ENCODE data around the gene MAPK8IP1.

Gene MAPK8IP1

GRCh38 chr11:45926536-45927331 lies 41.3 kb downstream of the MAPK8IP1 start:
- DNase-seq (ENCODE audit: low read depth): no peak

DNA sequence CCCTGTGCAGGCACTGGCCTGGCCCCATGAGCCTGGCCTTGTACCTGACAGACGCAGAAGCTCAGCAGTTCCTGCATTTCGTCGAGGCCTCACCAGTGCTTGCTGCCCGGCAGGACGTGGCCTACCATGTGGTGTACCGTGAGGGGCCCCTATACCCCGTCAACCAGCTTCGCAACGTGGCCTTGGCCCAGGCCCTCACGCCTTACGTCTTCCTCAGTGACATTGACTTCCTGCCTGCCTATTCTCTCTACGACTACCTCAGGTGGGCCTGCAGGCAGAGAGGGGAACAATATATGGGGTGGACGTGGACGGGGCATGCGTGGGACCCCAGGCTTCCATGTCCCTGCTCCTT lies 41.9 kb downstream of the MAPK8IP1 start:
- no peak for DNase-seq (ENCODE audit: low read depth)

DNA sequence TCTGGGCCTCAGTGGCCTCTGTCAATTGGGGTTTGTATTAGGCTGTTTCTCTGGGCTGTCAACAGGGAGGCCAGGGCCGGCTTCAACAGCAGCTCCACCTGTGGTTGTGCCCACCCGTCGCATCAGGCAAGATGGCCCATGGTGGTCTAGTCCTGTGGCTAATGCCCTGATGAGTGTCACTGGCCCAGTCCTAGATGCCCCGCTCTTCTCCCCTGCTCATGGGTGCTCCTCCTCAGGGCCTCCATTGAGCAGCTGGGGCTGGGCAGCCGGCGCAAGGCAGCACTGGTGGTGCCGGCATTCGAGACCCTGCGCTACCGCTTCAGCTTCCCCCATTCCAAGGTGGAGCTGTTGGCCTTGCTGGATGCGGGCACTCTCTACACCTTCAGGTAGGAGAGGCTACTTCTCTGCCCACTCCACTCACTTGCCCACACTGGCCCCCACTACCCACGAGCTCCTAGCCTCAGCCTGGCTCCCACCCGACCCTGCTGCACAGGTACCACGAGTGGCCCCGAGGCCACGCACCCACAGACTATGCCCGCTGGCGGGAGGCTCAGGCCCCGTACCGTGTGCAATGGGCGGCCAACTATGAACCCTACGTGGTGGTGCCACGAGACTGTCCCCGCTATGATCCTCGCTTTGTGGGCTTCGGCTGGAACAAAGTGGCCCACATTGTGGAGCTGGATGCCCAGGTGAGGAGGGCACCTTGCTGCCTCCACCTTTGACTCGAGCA lies 42.4 kb downstream of the MAPK8IP1 start:
- no peak for DNase-seq (ENCODE audit: low read depth)

DNA sequence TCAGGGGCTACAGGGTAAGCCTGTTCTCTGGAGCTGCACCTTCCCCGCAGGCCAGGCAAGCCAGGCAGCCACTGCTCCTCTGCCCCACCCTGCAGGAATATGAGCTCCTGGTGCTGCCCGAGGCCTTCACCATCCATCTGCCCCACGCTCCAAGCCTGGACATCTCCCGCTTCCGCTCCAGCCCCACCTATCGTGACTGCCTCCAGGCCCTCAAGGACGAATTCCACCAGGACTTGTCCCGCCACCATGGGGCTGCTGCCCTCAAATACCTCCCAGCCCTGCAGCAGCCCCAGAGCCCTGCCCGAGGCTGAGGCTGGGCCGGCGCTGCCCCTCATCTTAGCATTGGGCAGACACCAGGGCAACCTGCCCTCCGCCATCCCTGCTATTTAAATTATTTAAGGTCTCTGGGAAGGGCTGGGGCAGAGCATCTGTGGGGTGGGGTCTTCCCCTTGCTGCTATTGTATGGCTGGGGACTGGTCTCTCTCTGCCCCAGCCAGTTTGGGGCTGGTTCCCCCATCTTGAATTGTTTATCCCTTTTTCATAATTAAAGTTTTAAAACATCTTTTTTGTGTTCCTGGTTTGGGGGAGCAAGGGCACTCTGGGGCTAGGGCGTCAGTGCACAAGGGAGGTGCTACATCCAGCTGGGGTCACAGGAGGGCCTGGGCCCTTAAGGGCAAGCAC lies 43.2 kb downstream of the MAPK8IP1 start:
- DNase-seq (ENCODE audit: low read depth): no peak

GRCh38 chr11:45929486-45930030 lies 44.1 kb downstream of the MAPK8IP1 start:
- no peak for DNase-seq (ENCODE audit: low read depth)

- no peak for DNase-seq (ENCODE audit: low read depth)
Observed at GRCh38 chr11:45930031-45930794, 44.8 kb downstream of the MAPK8IP1 start.

GRCh38 chr11:45930951-45931570 lies 45.6 kb downstream of the MAPK8IP1 start:
- DNase-seq (ENCODE audit: low read depth): no peak

- no peak for DNase-seq (ENCODE audit: low read depth)
Observed at GRCh38 chr11:45931739-45932138, 46.3 kb downstream of the MAPK8IP1 start.

DNA sequence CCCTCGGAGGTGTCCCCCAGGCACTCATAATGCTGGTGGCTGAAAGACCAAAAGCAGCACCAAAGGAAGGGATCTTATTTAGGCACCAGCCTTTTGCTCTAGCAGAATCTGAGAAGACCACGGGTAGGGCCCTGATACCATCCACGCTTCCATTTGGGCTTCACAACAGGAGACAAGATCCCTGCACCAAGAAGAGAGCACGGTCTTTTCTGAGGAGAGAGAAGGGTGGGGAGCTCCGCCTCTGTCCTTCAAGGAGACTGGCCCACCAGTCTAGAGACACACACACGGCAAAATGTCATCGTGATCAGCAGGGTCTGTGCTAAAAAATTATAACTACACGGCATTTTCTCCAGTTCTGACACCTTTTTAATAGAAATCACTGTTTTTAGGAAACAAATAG lies 46.8 kb downstream of the MAPK8IP1 start:
- no peak for DNase-seq (ENCODE audit: low read depth)

DNA sequence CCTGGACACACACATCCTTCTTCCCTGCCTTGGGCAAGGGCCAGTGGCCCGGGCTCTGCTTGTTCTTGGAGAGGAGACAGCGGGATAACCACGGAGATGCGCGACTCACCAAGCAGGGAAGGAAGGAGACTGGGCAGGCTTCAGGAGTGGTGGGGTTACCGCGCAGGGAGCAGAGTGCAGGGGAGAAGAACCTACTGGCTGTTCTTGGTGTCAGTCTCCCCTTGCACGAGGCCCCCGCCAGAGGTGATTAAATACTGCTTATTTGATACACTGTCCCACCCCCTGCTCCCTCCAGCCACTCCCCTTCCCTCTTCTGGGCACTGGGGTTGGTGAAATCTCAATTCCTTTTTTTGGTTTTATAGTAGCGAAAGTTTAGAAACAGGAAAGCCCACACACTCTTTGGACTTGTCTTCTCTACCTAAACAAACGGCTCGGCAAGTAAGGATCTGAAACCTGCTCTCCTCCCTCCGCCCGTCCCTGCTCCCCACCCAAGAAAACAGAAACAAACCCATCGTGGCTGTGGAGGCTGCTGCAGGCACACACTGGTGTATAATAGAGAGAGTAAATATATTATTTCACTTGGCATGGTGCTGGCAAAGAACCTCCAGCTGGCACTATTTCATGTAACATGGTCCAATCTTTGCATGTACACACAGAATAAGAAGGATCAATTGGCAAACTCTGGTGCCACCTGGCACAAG lies 47.8 kb downstream of the MAPK8IP1 start:
- DNase-seq (ENCODE audit: low read depth): no peak

- DNase-seq (ENCODE audit: low read depth): no peak
Observed at GRCh38 chr11:45933846-45934579, 48.6 kb downstream of the MAPK8IP1 start.

DNA sequence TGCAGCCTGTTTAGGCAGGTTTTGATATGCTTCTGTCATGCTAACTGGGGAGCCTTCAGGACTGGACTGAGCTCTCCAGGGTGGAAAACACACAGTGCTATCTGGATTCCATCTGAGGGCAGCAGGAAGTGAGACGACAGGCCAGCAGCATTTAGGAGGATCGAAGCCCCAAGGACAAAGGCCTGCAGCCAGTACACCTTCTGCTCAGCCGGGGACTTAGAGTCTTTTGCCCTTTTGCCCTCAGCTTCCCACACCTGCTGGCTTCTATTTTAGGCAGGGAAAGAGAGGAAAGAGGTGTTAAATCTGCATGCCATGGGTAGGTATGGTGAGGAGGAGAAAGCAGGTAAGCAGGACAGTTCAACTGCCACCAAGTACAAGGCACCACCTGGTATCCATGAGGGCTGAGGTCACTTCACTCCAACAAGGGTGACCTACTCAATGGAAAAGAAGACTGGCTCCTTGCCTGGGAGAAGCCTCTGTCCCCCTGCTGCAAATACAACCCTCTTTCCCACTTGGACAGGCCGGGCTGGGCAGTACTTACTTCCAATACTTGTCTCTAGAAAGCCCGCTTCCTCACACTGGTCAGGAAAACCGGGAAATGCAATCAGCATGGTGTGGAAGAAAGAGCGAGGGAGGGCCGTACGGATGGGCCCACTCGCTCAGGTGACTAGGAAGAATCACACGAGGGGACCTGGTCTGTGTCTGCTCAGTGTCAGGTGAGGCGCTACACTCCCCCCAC lies 49.3 kb downstream of the MAPK8IP1 start:
- DNase-seq (ENCODE audit: low read depth): no peak

GRCh38 chr11:45935349-45936064 lies 50.1 kb downstream of the MAPK8IP1 start:
- DNase-seq (ENCODE audit: low read depth): no peak

GRCh38 chr11:45936511-45937054 lies 51.1 kb downstream of the MAPK8IP1 start:
- no peak for DNase-seq (ENCODE audit: low read depth)

- DNase-seq (ENCODE audit: low read depth): no peak
Observed at GRCh38 chr11:45937916-45938315, 52.5 kb downstream of the MAPK8IP1 start.

- DNase-seq (ENCODE audit: low read depth): no peak
Observed at GRCh38 chr11:45939836-45940235, 54.4 kb downstream of the MAPK8IP1 start.

DNA sequence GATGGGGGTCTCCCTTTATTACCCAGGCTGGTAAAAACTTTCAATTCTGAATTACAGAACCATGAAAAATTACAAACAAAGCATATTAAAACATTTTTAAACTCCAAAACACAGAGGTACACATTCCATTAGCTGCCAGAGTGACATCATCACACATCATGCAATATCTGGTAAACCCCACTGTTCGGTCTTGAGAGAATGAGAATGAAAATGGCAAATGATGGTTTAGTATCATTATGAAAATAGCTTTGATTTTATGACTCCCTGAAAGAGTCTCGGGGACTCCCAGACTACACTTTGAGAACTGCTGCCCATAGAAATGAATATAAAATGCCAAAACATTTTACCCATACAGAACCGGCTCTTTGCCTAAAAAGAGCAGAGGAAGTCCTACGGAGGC lies 55.8 kb downstream of the MAPK8IP1 start:
- DNase-seq (ENCODE audit: low read depth): no peak

- no peak for DNase-seq (ENCODE audit: low read depth)
Observed at GRCh38 chr11:45942381-45942780, 56.9 kb downstream of the MAPK8IP1 start.
